Right renal cortex interstitium (tissue), 3 donors: ENCODE results near the gene ZZZ3. TPM values are rescaled to one million over a fixed set of nuclear protein-coding genes. Genes with fewer than 3 reads are reported as not detected.
"Not testable (repeated sequence)": the region's sequence is repeated elsewhere in the genome, so short reads cannot be mapped to it uniquely, and the experiment has no call there.

ENCODE experiments used
- DNase-seq, 3 donors: peaks; one replicate each; pipeline ENCODE4 v3.0.0-alpha.2; 2013; ENCODE audit warnings: low read depth in 3 of 3, low spot score in 2 of 3
- polyA plus RNA-seq, 3 donors: library from polyadenylated mRNA; unstranded; fragments of 120-200 nt; gene quantifications; one replicate each; pipeline ENCODE4 v1.2.1, GENCODE V29; 2013; ENCODE audit not compliant: insufficient read length in 3 of 3

Gene ZZZ3
- polyA plus RNA-seq, 3 donors: 64.2 to 72.9 (median 68.4) TPM

GRCh38 chr1:77672374-77672773 is 10.1 kb downstream of the ZZZ3 start:
- no peak for DNase-seq

GRCh38 chr1:77671836-77672235 is 10.6 kb downstream of the ZZZ3 start:
- DNase-seq: no peak

- no peak for DNase-seq
Measured at GRCh38 chr1:77670330-77670729, 12.1 kb downstream of the ZZZ3 start.

- DNase-seq: no peak
Measured at GRCh38 chr1:77668924-77669449, 13.5 kb downstream of the ZZZ3 start.

- DNase-seq: no peak
Measured at GRCh38 chr1:77664939-77665516, 17.4 kb downstream of the ZZZ3 start.

- DNase-seq: no peak
Measured at GRCh38 chr1:77661696-77662095, 20.8 kb downstream of the ZZZ3 start.

- DNase-seq: no peak
Measured at GRCh38 chr1:77659879-77660593, 22.4 kb downstream of the ZZZ3 start.

- DNase-seq: no peak
Measured at GRCh38 chr1:77658271-77658670, 24.2 kb downstream of the ZZZ3 start.

- no peak for DNase-seq
Measured at GRCh38 chr1:77655431-77655974, 27.0 kb downstream of the ZZZ3 start.

- DNase-seq: no peak
Measured at GRCh38 chr1:77652970-77653516, 29.4 kb downstream of the ZZZ3 start.

- DNase-seq: no peak
Measured at GRCh38 chr1:77652268-77652667, 30.2 kb downstream of the ZZZ3 start.

GRCh38 chr1:77649127-77649526 is 33.3 kb downstream of the ZZZ3 start:
- DNase-seq: no peak

GRCh38 chr1:77646224-77646623 is 36.2 kb downstream of the ZZZ3 start:
- not testable (repeated sequence) for DNase-seq

- DNase-seq: no peak
Measured at GRCh38 chr1:77643456-77643855, 39.0 kb downstream of the ZZZ3 start.

- no peak for DNase-seq
Measured at GRCh38 chr1:77642941-77643340, 39.5 kb downstream of the ZZZ3 start.

- no peak for DNase-seq
Measured at GRCh38 chr1:77642196-77642595, 40.3 kb downstream of the ZZZ3 start.

- no peak for DNase-seq
Measured at GRCh38 chr1:77639557-77640069, 42.8 kb downstream of the ZZZ3 start.

GRCh38 chr1:77639056-77639455 is 43.4 kb downstream of the ZZZ3 start:
- no peak for DNase-seq

GRCh38 chr1:77636864-77637263 is 45.6 kb downstream of the ZZZ3 start:
- no peak for DNase-seq
